Ishikawa (cell line): ENCODE results near the gene HES7.

Experiments used
- CEBPB ChIP-seq: IDR thresholded peaks from 2 replicates; pipeline ENCODE4 v1.6.1; 2012
- EP300 ChIP-seq: IDR thresholded peaks from 2 replicates; pipeline ENCODE4 v1.6.1; 2012; ENCODE audit warnings: borderline replicate concordance
- FOXM1 ChIP-seq: IDR thresholded peaks from 2 replicates; pipeline ENCODE4 v1.6.1; 2012; ENCODE audit warnings: low read depth, borderline replicate concordance
- NFIC ChIP-seq: IDR thresholded peaks from 2 replicates; pipeline ENCODE4 v1.6.1; 2012
- RAD21 ChIP-seq: IDR thresholded peaks from 2 replicates; pipeline ENCODE4 v1.6.1; 2012; ENCODE audit warnings: low read depth
- TAF1 ChIP-seq: IDR thresholded peaks from 2 replicates; pipeline ENCODE4 v1.6.1; 2012; ENCODE audit warnings: low read depth, mild to moderate bottlenecking
- TEAD4 ChIP-seq: IDR thresholded peaks from 2 replicates; pipeline ENCODE4 v1.6.1; 2012
- YY1 ChIP-seq: IDR thresholded peaks from 2 replicates; pipeline ENCODE4 v1.6.1; 2012; ENCODE audit warnings: low read depth
- TF ChIP-seq, protein P1 (sequence below): IDR thresholded peaks from 2 replicates; pipeline ENCODE4 v1.6.1; 2012

DNA sequence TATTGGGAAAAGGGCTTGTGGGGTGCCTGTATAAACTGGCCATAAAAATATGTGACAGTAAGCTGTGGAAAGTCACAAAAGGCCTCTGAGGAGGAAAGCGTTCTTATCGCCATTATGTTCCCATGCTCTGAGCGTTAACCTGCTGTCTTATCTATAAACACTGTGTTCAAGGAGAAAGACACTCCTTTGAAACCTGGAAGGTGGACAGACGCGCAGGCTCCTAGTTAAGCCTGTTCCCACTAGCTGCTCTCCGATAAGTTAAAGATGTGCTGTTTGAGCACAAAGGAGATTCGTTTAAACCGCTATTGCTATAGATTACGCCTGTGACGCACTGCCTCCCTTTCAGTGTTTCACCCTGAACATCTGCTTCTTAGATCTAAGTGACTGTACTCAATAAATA lies 41.6 kb downstream of the HES7 start:
- TF ChIP-seq EP300, result no peak
- TF ChIP-seq, protein P1, sequence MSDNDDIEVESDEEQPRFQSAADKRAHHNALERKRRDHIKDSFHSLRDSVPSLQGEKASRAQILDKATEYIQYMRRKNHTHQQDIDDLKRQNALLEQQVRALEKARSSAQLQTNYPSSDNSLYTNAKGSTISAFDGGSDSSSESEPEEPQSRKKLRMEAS, result no peak
- no peak for TF ChIP-seq RAD21
- no peak for TF ChIP-seq CEBPB
- no peak for TF ChIP-seq YY1
- no peak for TF ChIP-seq FOXM1
- no peak for TF ChIP-seq TAF1
- TF ChIP-seq TEAD4, result no peak
- no peak for TF ChIP-seq NFIC
